Karpas-422 (cell line): ENCODE data around the gene YAP1. TPM values are rescaled to one million over a fixed set of nuclear protein-coding genes. Genes with fewer than 3 reads are reported as not detected.
"Not testable (repeated sequence)": the region's sequence is repeated elsewhere in the genome, so short reads cannot be mapped to it uniquely, and the experiment has no call there.

ENCODE experiments used
- DNase-seq: peaks from one replicate; pipeline ENCODE4 v3.0.0-alpha.2; 2015
- H2AFZ ChIP-seq: fragments of 200-600 bp; sonication (generic); 2 replicates; pipeline ENCODE4 v1.6.1; 2014; ENCODE audit warnings: antibody characterized with exemption, low read length, mixed read lengths
- H3K27ac ChIP-seq: fragments of 200-600 bp; sonication (generic); 2 replicates; pipeline ENCODE4 v1.5.1; 2014; ENCODE audit warnings: mild to moderate bottlenecking, low read length, moderate library complexity
- H3K27me3 ChIP-seq: fragments of 200-600 bp; sonication (generic); 2 replicates; pipeline ENCODE4 v1.6.1; 2014; ENCODE audit warnings: low read length, mixed read lengths
- H3K36me3 ChIP-seq: fragments of 200-600 bp; sonication (generic); 2 replicates; pipeline ENCODE4 v1.6.1; 2014; ENCODE audit warnings: low read length, mixed read lengths; ENCODE audit not compliant: insufficient read depth
- H3K4me1 ChIP-seq: fragments of 200-600 bp; sonication (generic); 2 replicates; pipeline ENCODE4 v1.6.1; 2014; ENCODE audit warnings: mild to moderate bottlenecking, low read length, mixed read lengths
- H3K4me2 ChIP-seq: fragments of 200-600 bp; sonication (generic); 2 replicates; pipeline ENCODE4 v1.6.1; 2014; ENCODE audit warnings: low read length, low read depth, mild to moderate bottlenecking; ENCODE audit not compliant: poor library complexity, severe bottlenecking
- H3K4me3 ChIP-seq: fragments of 200-600 bp; sonication (generic); 2 replicates; pipeline ENCODE4 v1.5.1; 2014; ENCODE audit warnings: mild to moderate bottlenecking, antibody characterized with exemption, low read length, mixed read lengths
- H3K79me2 ChIP-seq: fragments of 200-600 bp; sonication (generic); 2 replicates; pipeline ENCODE4 v1.6.1; 2014; ENCODE audit warnings: mild to moderate bottlenecking, low read length, mixed read lengths
- H3K9ac ChIP-seq: fragments of 200-600 bp; sonication (generic); 2 replicates; pipeline ENCODE4 v1.6.0; 2014; ENCODE audit warnings: low read length
- H3K9me2 ChIP-seq: fragments of 200-600 bp; sonication (generic), shearing (Covaris generic); replicated peaks from 2 replicates; pipeline ENCODE4 v1.6.0; 2014; ENCODE audit warnings: mild to moderate bottlenecking, low read length, moderate library complexity; ENCODE audit not compliant: insufficient read depth
- H3K9me3 ChIP-seq: fragments of 300-700, 200-600 bp; sonication (generic); 2 replicates; pipeline ENCODE4 v1.6.1; 2014; ENCODE audit warnings: low read length, mixed read lengths
- H4K20me1 ChIP-seq: fragments of 200-600 bp; sonication (generic); 2 replicates; pipeline ENCODE4 v1.6.1; 2014; ENCODE audit warnings: mild to moderate bottlenecking, antibody characterized with exemption, low read length, low read depth; ENCODE audit not compliant: insufficient read depth
- total RNA-seq: library from RNA; depleted of rRNA; stranded (reverse); fragments of >200 nt; shearing (Covaris generic); gene quantifications from 2 replicates; pipeline ENCODE4 v1.2.3, GENCODE V29; 2014; ENCODE audit warnings: low replicate concordance

Gene YAP1
- total RNA-seq, 1 experiment from 2014 or later = not detected

- Histone ChIP-seq H3K9me2 (no peaks in the 10 kb centered on the region), H3K27me3 (no peaks in the 10 kb centered on the region; the same call in 1 of the 2 replicates), H4K20me1 (no peaks in the 10 kb centered on the region), H3K4me1 (no peaks in the 10 kb centered on the region), H3K4me2 (no peak overlapping the region), H2AFZ (no peak overlapping the region), H3K9me3 (no peaks in the 10 kb centered on the region), H3K4me3 (no peak overlapping the region), H3K79me2 (no peaks in the 10 kb centered on the region), H3K27ac (no peak overlapping the region), H3K36me3 (no peaks in the 10 kb centered on the region), H3K9ac (no peak overlapping the region)
- no peak for DNase-seq
These were observed 82.3 kb downstream of the YAP1 start for GRCh38 chr11:102192349-102193066.

GRCh38 chr11:102194257-102194656 is 84.0 kb downstream of the YAP1 start:
- H3K4me3 ChIP-seq = no peak overlapping the region
- no peaks in the 10 kb centered on the region for H3K9me2 ChIP-seq
- no peaks in the 10 kb centered on the region for H3K9me3 ChIP-seq
- no peak overlapping the region for H3K4me2 ChIP-seq
- no peak for DNase-seq
- no peak overlapping the region for H3K9ac ChIP-seq
- no peak overlapping the region for H3K27ac ChIP-seq
- no peaks in the 10 kb centered on the region; the same call in 1 of the 2 replicates for H3K27me3 ChIP-seq
- H4K20me1 ChIP-seq = no peaks in the 10 kb centered on the region
- H2AFZ ChIP-seq = no peak overlapping the region
- no peaks in the 10 kb centered on the region for H3K36me3 ChIP-seq
- H3K79me2 ChIP-seq = no peaks in the 10 kb centered on the region
- H3K4me1 ChIP-seq = no peaks in the 10 kb centered on the region

DNA sequence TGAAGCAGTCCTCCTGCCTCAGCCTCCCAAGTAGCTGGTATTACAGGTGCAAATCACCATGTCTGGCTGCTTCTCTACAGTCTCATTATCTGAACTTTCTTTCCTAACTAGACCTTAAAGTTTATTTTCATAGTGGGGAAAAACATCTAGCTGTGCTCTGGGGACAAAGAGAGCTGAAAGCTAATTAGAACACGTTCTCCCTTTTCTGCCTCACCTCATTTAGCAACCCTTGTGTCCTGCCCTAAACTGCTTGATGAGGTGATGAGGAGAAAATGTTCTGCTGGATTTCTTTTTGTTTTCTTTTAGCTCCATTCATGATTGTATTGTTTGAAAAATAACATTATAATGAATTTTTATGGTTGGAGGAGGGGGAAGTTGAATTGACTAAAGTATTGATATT is 84.7 kb downstream of the YAP1 start:
- Histone ChIP-seq H3K9me2 (no peaks in the 10 kb centered on the region), H3K9me3 (no peaks in the 10 kb centered on the region), H3K9ac (no peak overlapping the region)

DNA sequence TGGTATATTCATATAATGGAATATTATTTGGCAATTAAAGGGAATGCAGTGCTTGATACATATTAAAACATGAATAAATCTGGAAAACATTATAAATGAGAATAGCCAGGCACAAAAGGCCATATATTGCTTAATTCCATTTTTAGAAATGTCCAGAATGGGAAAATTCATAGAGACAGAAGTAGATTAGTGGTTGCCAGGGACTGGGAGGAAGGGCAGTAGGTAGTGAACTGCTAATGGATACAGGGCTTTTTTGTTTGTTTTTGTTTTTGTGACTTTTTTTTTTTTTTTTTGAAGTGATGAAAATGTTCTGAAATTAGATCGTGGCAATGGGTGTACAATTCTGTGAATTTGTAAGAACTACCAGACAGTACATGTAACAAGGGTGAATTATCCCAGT is 86.1 kb downstream of the YAP1 start:
- Histone ChIP-seq H3K9ac (no peak overlapping the region), H3K4me3 (no peak overlapping the region), H3K27me3 (no peaks in the 10 kb centered on the region; the same call in 1 of the 2 replicates), H3K4me1 (no peaks in the 10 kb centered on the region), H3K79me2 (no peaks in the 10 kb centered on the region), H4K20me1 (no peaks in the 10 kb centered on the region), H3K9me2 (no peaks in the 10 kb centered on the region), H3K27ac (no peak overlapping the region), H3K4me2 (no peak overlapping the region), H2AFZ (no peak overlapping the region), H3K36me3 (no peaks in the 10 kb centered on the region), H3K9me3 (no peaks in the 10 kb centered on the region)
- no peak for DNase-seq

More for the DNA sequence above, 84.7 kb downstream of the YAP1 start:
- H3K4me3 ChIP-seq = no peak overlapping the region
- H2AFZ ChIP-seq = no peak overlapping the region
- no peaks in the 10 kb centered on the region for H3K36me3 ChIP-seq
- no peaks in the 10 kb centered on the region for H4K20me1 ChIP-seq
- H3K27me3 ChIP-seq = no peaks in the 10 kb centered on the region; the same call in 1 of the 2 replicates
- no peak overlapping the region for H3K27ac ChIP-seq
- no peaks in the 10 kb centered on the region for H3K79me2 ChIP-seq
- H3K4me2 ChIP-seq = no peak overlapping the region
- DNase-seq = no peak
- H3K4me1 ChIP-seq = no peaks in the 10 kb centered on the region

DNA sequence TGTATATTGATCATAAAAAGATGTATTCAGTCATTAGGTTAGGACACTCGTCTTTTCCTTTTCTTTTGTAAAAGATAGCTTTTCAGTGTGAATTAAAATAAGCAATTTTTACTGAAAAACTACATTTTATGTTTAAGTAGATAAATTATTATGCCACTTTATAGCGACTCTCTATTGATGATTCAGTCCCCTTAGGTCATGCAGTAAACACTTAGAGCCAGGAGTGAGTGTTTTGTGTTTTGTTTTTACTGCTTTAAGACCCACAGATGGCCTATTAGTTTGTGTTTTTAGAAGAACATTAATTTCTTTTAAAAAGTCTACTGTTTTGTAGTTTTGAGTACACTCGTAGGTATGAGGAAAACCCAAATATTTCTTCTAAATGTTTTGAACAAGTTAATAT is 86.6 kb downstream of the YAP1 start:
- H3K9me3 ChIP-seq = no peaks in the 10 kb centered on the region
- H3K27me3 ChIP-seq = no peaks in the 10 kb centered on the region; the same call in 1 of the 2 replicates
- H3K9ac ChIP-seq = no peak overlapping the region
- no peaks in the 10 kb centered on the region for H3K36me3 ChIP-seq
- H3K4me1 ChIP-seq = no peaks in the 10 kb centered on the region
- no peak overlapping the region for H2AFZ ChIP-seq
- H3K9me2 ChIP-seq = no peaks in the 10 kb centered on the region
- no peak overlapping the region for H3K4me2 ChIP-seq
- H4K20me1 ChIP-seq = no peaks in the 10 kb centered on the region
- no peak overlapping the region for H3K4me3 ChIP-seq
- no peak for DNase-seq
- no peaks in the 10 kb centered on the region for H3K79me2 ChIP-seq
- H3K27ac ChIP-seq = no peak overlapping the region

- no peak overlapping the region for H3K27ac ChIP-seq
- no peak overlapping the region for H3K9ac ChIP-seq
These were observed 87.5 kb downstream of the YAP1 start for GRCh38 chr11:102197670-102198139.

GRCh38 chr11:102199673-102200072 is 89.4 kb downstream of the YAP1 start:
- Histone ChIP-seq H3K36me3 (no peaks in the 10 kb centered on the region), H3K27ac (no peak overlapping the region), H3K27me3 (no peaks in the 10 kb centered on the region; the same call in 1 of the 2 replicates), H3K4me3 (no peak overlapping the region), H3K4me1 (no peaks in the 10 kb centered on the region), H3K9me3 (no peaks in the 10 kb centered on the region), H4K20me1 (no peaks in the 10 kb centered on the region), H3K4me2 (no peak overlapping the region), H2AFZ (no peak overlapping the region), H3K9ac (no peak overlapping the region), H3K9me2 (no peaks in the 10 kb centered on the region), H3K79me2 (no peaks in the 10 kb centered on the region)
- no peak for DNase-seq

More at GRCh38 chr11:102197670-102198139, 87.5 kb downstream of the YAP1 start:
- H4K20me1 ChIP-seq = no peaks in the 10 kb centered on the region
- no peak overlapping the region for H3K4me3 ChIP-seq
- no peaks in the 10 kb centered on the region; the same call in 1 of the 2 replicates for H3K27me3 ChIP-seq
- H3K36me3 ChIP-seq = no peaks in the 10 kb centered on the region
- H2AFZ ChIP-seq = no peak overlapping the region
- DNase-seq = no peak
- H3K4me1 ChIP-seq = no peaks in the 10 kb centered on the region
- H3K9me2 ChIP-seq = no peaks in the 10 kb centered on the region
- no peak overlapping the region for H3K4me2 ChIP-seq
- H3K79me2 ChIP-seq = no peaks in the 10 kb centered on the region
- no peaks in the 10 kb centered on the region for H3K9me3 ChIP-seq

DNA sequence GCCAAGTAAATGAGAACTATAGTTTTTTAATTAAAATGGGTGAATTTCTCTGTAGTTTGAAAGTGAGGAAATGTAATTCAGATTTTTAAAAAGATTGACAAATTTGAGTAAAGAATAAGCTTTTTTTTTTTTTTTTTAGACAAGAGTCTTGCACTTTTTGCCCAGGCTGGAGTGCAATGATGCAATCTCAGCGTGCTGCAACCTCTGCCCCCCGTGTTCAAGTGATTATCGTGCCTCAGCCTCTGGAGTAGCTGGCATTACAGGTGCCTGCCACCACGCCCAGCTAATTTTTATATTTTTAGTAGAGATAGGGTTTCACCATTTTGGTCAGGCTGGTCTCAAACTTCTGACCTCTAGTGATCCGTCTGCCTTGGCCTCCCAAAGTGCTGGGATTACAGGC is 90.1 kb downstream of the YAP1 start:
- not testable (repeated sequence) for H4K20me1 ChIP-seq, H3K79me2 ChIP-seq, H3K4me3 ChIP-seq, H3K9ac ChIP-seq, H3K4me1 ChIP-seq, H3K9me2 ChIP-seq, H3K9me3 ChIP-seq, H3K4me2 ChIP-seq, DNase-seq, H3K36me3 ChIP-seq, H3K27me3 ChIP-seq, H3K27ac ChIP-seq, H2AFZ ChIP-seq
